ENCODE results near the gene TPP1.

GRCh38 chr11:6646918-6647679 is 27.9 kb upstream of the TPP1 start:
- TF ChIP-seq EZH2 (IDR thresholded peaks at IDR 0.05; ENCODE audit: borderline replicate concordance) = no peak
- TF ChIP-seq CTCF (IDR thresholded peaks at IDR 0.05; ENCODE audit: poor library complexity) = no peak
- TF ChIP-seq EZH2phosphoT487 (IDR thresholded peaks at IDR 0.05; ENCODE audit: low read depth, severe bottlenecking, unreplicated experiment) = no peak
